Epithelial cell of proximal tubule (primary cell): ENCODE results near the gene DTX2. TPM values are rescaled to one million over a fixed set of nuclear protein-coding genes. Genes with fewer than 3 reads are reported as not detected.
"Not testable (repeated sequence)": the region's sequence is repeated elsewhere in the genome, so short reads cannot be mapped to it uniquely, and the experiment has no call there.

Experiments
- DNase-seq: peaks from one replicate; pipeline ENCODE4 v3.0.0-alpha.2; 2011; ENCODE audit warnings: low read depth
- H3K4me3 ChIP-seq: 2 replicates; pipeline ENCODE4 v1.5.1; 2011; ENCODE audit warnings: low read depth, mild to moderate bottlenecking, low read length
- CTCF ChIP-seq: conservative IDR thresholded peaks from 2 replicates; pipeline ENCODE4 v1.5.1; 2012; ENCODE audit warnings: low read depth, mild to moderate bottlenecking, low read length
- total RNA-seq: library from RNA; depleted of rRNA; stranded (reverse); fragments of >200 nt; gene quantifications from 2 replicates; pipeline ENCODE4 v1.2.3, GENCODE V29; 2015

Gene DTX2
- total RNA-seq, 1 donor from 2014 or later, result 11.5 TPM

GRCh38 chr7:76512941-76513816 lies 51.7 kb downstream of the DTX2 start:
- peak; percentile 37 for TF ChIP-seq CTCF
- no peak overlapping the region for H3K4me3 ChIP-seq
- DNase-seq, result no peak

- no peak for TF ChIP-seq CTCF
- no peak for DNase-seq
- H3K4me3 ChIP-seq, result no peak overlapping the region
Measured at GRCh38 chr7:76513817-76514799, 52.6 kb downstream of the DTX2 start.

DNA sequence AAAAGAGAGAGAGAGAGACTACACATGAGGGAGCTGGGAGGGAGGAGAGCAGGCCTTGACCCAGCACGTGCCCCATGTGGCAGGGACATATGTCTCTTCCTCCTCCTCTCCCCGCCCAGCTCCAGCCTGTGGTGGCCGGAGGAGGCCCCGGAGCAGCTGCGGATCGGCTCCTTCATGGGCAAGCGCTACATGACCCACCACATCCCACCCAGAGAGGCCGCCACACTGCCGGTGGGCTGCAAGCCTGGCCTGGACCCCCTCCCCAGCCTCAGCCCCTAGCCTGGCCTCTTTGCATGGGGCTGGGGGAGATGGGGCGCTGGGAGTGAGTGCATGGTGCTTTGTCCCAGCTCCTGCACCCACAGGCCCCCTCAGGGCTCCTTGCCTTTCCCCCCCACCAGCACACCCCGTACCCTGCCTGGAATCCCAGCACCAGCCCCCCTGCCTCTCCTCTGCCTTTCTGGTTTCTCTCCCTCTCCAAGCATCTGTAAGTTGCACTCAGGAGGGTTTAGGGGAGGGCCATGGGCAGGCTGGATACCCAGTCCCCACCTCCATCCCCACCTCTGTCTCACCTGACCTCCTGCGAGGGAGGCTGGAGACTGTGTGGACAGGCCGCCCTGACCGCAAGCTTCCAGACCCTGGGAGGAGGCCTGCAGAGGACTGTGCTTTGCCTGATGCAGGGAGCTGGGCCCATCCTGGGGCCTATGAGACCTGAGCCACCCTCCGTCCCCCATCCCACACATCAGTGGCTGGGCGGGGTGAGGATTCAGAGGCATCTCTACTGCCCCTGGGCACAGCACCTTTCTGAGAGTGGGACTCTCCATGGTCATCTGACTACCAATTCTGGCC lies 53.6 kb downstream of the DTX2 start:
- no peak for DNase-seq
- no peak for TF ChIP-seq CTCF
- no peak overlapping the region for H3K4me3 ChIP-seq

- no peak overlapping the region for H3K4me3 ChIP-seq
- no peak for DNase-seq
- TF ChIP-seq CTCF, result no peak
Measured at GRCh38 chr7:76515999-76516443, 54.5 kb downstream of the DTX2 start.

DNA sequence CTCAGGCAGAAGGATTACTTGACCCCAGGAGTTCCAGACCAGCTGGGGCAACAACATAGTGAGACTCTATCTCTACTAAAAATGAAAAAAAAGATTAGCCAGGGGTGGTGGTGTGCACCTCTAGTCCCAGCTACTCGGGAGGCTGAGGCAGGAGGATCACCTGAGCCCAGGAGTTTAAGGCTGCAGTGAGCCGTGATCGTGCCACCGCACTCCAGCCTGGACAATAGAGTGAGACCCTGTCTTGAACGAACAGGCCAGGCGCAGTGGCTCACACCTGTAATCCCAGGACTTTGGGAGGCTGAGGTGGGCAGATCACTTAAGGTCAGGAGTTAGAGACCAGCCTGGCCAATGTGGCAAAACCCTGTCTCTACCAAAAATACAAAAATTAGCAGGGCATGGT lies 55.4 kb downstream of the DTX2 start:
- H3K4me3 ChIP-seq, DNase-seq: not testable (repeated sequence)

- H3K4me3 ChIP-seq, DNase-seq: not testable (repeated sequence)
Measured at GRCh38 chr7:76526183-76526582, 64.7 kb downstream of the DTX2 start.

DNA sequence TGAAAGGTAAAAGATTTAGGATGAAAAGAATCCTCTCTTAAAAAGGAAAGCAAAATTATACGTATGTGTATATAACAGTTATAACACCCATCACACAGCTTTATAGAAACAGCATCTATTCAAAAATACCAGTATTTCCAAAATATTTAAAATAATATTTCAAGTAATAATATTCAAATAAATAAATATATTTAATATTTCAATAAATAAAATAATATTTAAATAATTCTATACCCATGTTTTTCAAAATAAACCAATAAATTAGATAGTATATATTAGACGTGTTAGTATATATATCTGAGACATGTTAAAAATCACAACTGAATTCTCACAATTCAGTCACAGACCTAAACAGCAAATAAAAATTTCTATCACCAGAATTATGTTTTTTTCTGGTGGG lies 70.1 kb downstream of the DTX2 start:
- not testable (repeated sequence) for DNase-seq, H3K4me3 ChIP-seq

DNA sequence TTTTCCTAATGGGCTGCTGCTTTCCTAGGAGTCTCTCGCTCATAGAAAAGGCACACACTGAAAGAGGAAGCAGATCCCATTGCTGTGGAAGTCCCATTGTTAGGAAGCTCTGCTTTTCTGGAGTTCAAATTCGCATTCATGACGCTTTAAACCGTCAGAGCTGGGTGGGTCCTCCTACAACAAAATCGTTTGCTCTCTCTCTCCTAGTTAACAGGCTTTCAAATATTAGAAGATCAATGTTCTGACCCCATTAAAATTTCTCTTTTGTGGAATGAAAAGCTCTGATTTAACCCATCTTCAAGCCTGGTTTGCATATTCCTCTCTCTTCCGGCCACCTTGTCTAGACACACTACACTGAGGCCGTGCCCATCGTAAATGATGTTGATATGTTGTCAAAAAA lies 81.7 kb downstream of the DTX2 start, which contains the start of gene SPDYE16:
Gene SPDYE16 (minus strand): TSS at position 101 of the 400 bp plus-strand sequence. CDS start 1,838 bp downstream, outside the sequence.
- not testable (repeated sequence) for H3K4me3 ChIP-seq, DNase-seq

DNA sequence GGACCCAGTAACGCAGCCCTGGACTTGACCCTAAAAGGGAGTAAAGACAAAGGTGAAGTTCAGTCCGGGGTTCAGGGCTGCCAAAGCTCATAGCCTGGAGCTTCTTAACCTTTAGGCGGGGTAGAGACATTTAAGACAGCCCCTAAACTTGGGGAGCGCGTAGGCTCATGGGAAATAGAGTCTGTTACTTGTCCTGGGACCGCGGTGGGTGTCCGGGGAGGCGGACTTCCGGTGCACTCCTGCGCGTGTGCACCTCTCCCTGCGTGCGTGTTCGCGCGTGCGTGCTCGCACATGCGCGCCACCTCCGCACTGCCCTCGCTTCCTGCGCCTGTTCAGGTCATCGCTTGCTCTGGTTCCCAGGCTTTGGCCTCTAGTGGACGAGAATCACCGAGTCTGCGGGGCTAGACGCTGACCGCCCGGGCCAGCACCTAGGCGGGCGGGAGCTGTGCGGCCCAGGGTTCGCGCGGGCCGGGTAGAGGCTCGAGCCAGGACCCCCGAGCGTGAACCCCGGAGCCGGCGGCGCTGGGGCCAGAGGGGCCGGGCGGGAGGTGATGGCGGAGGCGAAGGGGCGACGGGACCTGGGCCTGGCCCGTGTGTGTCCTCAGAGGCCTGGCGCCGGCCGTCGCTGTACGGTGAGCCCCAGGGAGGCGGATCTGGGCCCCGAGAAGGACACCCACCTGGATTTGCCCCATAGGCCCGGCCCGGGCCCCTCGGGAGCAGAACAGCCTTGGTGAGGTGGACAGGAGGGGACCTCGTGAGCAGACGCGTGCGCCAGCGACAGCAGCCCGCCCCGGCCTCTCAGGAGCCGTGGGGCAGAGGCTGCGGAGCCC lies 87.7 kb downstream of the DTX2 start:
- peak; percentile 40 for DNase-seq
- peak overlapping the region; percentile 76 for H3K4me3 ChIP-seq

DNA sequence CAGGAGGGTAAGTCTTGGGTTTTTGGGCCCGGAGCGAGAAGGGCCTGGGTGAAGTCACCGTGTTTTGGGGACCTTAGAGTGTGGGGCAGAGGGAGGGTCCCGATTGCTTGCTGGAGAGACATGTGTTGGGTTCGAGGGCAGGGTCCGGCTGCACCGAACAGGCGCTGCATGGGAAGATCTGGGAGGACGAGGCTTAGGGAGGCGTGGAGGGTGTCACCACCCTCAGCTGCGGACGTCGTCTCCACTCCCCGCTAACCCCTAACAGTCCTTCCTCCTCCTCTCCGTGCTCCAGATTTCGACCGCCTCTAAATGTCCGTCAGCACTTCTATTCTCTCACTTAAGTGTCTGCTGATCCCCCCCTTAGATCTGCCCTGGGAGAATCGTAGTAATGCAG lies 88.3 kb downstream of the DTX2 start:
- peak overlapping the region; percentile 76 for H3K4me3 ChIP-seq
- not testable (repeated sequence) for DNase-seq

DNA sequence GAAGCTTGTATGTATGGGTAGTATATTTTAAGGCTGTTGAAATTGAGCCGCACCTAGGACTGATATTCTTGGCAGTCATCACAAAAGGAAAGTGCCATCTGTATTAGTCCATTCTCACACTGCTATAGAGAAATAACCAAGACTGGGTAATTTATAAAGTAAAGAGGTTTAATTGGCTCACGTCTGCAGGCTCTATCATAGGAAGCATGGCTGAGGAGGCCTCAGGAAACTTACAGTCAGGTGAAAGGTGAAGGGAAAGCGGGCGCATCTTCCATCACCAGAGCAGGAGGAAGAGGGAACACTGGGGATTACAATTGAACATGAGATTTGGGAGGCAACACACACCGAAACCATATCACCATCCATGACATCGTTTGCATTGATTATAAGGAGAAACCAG lies 90.5 kb downstream of the DTX2 start:
- not testable (repeated sequence) for DNase-seq, H3K4me3 ChIP-seq
